Measurements from ENCODE around the gene TBC1D9.

Gene TBC1D9

DNA sequence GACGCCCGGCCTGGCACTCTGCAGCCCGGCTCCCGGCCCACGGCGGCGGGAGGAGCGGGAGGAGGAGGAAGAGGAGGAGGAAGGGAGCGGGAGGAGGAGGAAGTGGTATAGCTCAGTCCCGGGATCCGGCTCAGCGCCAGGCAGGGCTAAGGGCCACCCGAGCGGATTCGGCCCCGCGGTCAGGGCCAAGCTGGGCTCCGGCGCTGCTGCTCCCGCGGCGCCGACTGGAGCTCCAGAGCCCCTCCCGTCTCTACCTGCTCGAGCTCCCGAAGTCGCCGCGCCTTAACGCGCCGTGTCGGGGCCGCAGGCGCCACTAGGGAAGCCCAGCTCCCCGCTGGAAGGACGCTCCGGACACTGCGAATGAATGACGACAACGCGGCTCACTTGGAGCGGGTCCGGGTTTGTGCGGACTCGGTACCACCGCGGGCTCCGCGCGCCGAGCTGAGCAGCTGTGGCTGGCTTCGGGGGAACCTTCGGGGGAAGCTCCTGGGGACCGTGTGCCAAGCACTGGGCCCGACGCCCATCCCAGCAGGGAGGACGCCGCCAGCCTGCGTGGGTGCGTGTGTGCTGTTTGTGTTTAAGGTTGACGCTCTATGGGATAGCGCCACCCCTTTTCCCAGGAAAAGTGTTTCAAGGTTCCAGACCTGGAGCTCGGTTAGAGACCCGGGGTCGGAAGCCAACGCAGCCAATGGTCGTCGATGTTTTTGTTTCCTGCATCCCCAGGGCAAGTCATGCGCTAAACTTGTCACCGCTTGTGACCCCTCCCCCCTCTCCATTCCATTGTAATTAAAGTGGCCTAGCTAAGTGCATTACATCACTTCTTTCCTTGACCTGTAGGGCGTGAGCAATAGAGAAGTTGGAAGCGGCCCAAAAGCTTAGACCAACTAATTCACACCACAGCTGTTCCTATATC is at the start of gene TBC1D9:
TBC1D9 (minus strand) TSS at position 67 of the 913 bp plus-strand sequence. CDS start 340 bp downstream, outside the sequence.
- DNase-seq (ENCODE audit: low spot score) (peak; percentile 70), ATAC-seq (ENCODE audit: low read depth) (peak; percentile 69)
- H3K9me3 ChIP-seq (ENCODE audit: severe bottlenecking), result no peaks in the 10 kb centered on the region
- peak within 1 kb of the TSS; percentile 61 for H3K27ac ChIP-seq (ENCODE audit: poor library complexity, severe bottlenecking)
- TF ChIP-seq, protein P1, sequence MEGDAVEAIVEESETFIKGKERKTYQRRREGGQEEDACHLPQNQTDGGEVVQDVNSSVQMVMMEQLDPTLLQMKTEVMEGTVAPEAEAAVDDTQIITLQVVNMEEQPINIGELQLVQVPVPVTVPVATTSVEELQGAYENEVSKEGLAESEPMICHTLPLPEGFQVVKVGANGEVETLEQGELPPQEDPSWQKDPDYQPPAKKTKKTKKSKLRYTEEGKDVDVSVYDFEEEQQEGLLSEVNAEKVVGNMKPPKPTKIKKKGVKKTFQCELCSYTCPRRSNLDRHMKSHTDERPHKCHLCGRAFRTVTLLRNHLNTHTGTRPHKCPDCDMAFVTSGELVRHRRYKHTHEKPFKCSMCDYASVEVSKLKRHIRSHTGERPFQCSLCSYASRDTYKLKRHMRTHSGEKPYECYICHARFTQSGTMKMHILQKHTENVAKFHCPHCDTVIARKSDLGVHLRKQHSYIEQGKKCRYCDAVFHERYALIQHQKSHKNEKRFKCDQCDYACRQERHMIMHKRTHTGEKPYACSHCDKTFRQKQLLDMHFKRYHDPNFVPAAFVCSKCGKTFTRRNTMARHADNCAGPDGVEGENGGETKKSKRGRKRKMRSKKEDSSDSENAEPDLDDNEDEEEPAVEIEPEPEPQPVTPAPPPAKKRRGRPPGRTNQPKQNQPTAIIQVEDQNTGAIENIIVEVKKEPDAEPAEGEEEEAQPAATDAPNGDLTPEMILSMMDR (IDR thresholded peaks at IDR 0.05; ENCODE audit: poor library complexity, severe bottlenecking), result no peak
- no peaks in the 10 kb centered on the region for H3K27me3 ChIP-seq (ENCODE audit: insufficient read depth, poor library complexity, severe bottlenecking)
- no peaks in the 10 kb centered on the region for H3K36me3 ChIP-seq (ENCODE audit: low read depth)
- H3K4me1 ChIP-seq (ENCODE audit: insufficient read depth, poor library complexity, severe bottlenecking), result no peaks in the 10 kb centered on the region
- H3K4me3 ChIP-seq (ENCODE audit: severe bottlenecking), result peak within 1 kb of the TSS; percentile 79

GRCh38 chr4:140805293-140805692 is 49.1 kb upstream of the TBC1D9 start:
- no peak for ATAC-seq (ENCODE audit: low read depth)

GRCh38 chr4:140802591-140802990 is 46.4 kb upstream of the TBC1D9 start:
- Histone ChIP-seq H3K9me3 (ENCODE audit: severe bottlenecking) (no peaks in the 10 kb centered on the region), H3K4me1 (ENCODE audit: insufficient read depth, poor library complexity, severe bottlenecking) (no peaks in the 10 kb centered on the region), H3K27ac (ENCODE audit: poor library complexity, severe bottlenecking) (no peak overlapping the region), H3K36me3 (ENCODE audit: low read depth) (no peaks in the 10 kb centered on the region), H3K4me3 (ENCODE audit: severe bottlenecking) (no peak overlapping the region), H3K27me3 (ENCODE audit: insufficient read depth, poor library complexity, severe bottlenecking) (no peaks in the 10 kb centered on the region)
- TF ChIP-seq, protein P1 (IDR thresholded peaks at IDR 0.05; ENCODE audit: poor library complexity, severe bottlenecking), result no peak
- ATAC-seq (ENCODE audit: low read depth), result no peak
- DNase-seq (ENCODE audit: low spot score), result no peak

More at GRCh38 chr4:140805293-140805692, 49.1 kb upstream of the TBC1D9 start:
- Histone ChIP-seq H3K4me3 (ENCODE audit: severe bottlenecking) (no peak overlapping the region), H3K27ac (ENCODE audit: poor library complexity, severe bottlenecking) (no peak overlapping the region), H3K4me1 (ENCODE audit: insufficient read depth, poor library complexity, severe bottlenecking) (no peaks in the 10 kb centered on the region), H3K36me3 (ENCODE audit: low read depth) (no peaks in the 10 kb centered on the region), H3K27me3 (ENCODE audit: insufficient read depth, poor library complexity, severe bottlenecking) (no peaks in the 10 kb centered on the region), H3K9me3 (ENCODE audit: severe bottlenecking) (no peaks in the 10 kb centered on the region)
- TF ChIP-seq, protein P1 (IDR thresholded peaks at IDR 0.05; ENCODE audit: poor library complexity, severe bottlenecking), result no peak
- DNase-seq (ENCODE audit: low spot score), result no peak

DNA sequence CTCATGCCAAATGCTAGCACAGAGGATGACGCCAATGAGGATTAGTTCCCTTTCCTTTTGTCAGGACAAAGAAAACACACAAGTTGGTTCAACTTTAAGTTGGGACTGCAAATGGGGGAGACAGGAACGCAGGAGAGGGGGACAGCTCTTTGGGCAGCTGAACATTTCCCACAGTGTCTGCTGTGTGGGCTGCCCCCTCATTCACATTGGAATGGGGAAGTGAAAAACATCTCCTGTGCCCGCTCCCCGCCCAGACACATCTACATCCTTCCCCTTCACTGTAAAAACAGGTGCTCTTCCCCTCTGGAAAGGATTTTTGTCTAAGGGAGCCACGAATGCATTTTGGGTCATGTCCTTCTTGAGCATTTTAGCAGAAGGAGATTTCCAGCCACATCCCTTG is 44.5 kb upstream of the TBC1D9 start:
- no peaks in the 10 kb centered on the region for H3K27me3 ChIP-seq (ENCODE audit: insufficient read depth, poor library complexity, severe bottlenecking)
- no peaks in the 10 kb centered on the region for H3K9me3 ChIP-seq (ENCODE audit: severe bottlenecking)
- no peaks in the 10 kb centered on the region for H3K36me3 ChIP-seq (ENCODE audit: low read depth)
- no peak overlapping the region for H3K27ac ChIP-seq (ENCODE audit: poor library complexity, severe bottlenecking)
- H3K4me1 ChIP-seq (ENCODE audit: insufficient read depth, poor library complexity, severe bottlenecking), result no peaks in the 10 kb centered on the region
- H3K4me3 ChIP-seq (ENCODE audit: severe bottlenecking), result no peak overlapping the region
- DNase-seq (ENCODE audit: low spot score) (no peak), ATAC-seq (ENCODE audit: low read depth) (no peak)
- TF ChIP-seq, protein P1 (IDR thresholded peaks at IDR 0.05; ENCODE audit: poor library complexity, severe bottlenecking), result no peak

Data from RWPE2 (cell line).